K562 (cell line): ENCODE results near the gene ZNF267. TPM values are rescaled to one million over a fixed set of nuclear protein-coding genes. Genes with fewer than 3 reads are reported as not detected.

Source experiments
- AFF1 ChIP-seq, 2 experiments: fragments of 450-650 bp; IDR thresholded peaks; 2 replicates each; pipeline ENCODE4 v1.6.1; 2018; ENCODE audit warnings: mild to moderate bottlenecking in 2 of 2, low read depth in 1 of 2; ENCODE audit not compliant: partially characterized antibody in 2 of 2
- BCL6 ChIP-seq: fragments of 250-450 bp; sonication (Bioruptor Pico); IDR thresholded peaks from 2 replicates; pipeline ENCODE4 v1.4.0; 2020
- C11orf30 ChIP-seq: fragments of 450-650 bp; IDR thresholded peaks from 2 replicates; pipeline ENCODE4 v1.6.1; 2016; ENCODE audit warnings: low read depth, mild to moderate bottlenecking
- DDX20 ChIP-seq: fragments of 450-650 bp; IDR thresholded peaks from 2 replicates; pipeline ENCODE4 v1.6.1; 2016; ENCODE audit warnings: missing genetic modification characterization, low read depth, mild to moderate bottlenecking, missing compliant biosample characterization, moderate library complexity
- DEAF1 ChIP-seq: fragments of 450-650 bp; formaldehyde crosslinking; IDR thresholded peaks from 2 replicates; pipeline ENCODE4 v1.4.0; 2020; ENCODE audit warnings: mild to moderate bottlenecking, moderate library complexity
- FOXM1 ChIP-seq, 2 experiments: fragments of 450-650 bp in 1 of 2; sonication (generic) in 1 of 2; formaldehyde crosslinking in 1 of 2; IDR thresholded peaks; 2 replicates each; pipeline versions ENCODE4 v1.6.1 to v1.9.0; 2017 to 2022; ENCODE audit warnings: low read depth in 2 of 2, mild to moderate bottlenecking in 2 of 2, missing genetic modification reagents in 1 of 2, moderate library complexity in 1 of 2
- GATAD2A ChIP-seq: fragments of 450-650 bp; IDR thresholded peaks from 2 replicates; pipeline ENCODE4 v1.6.1; 2017
- GTF2E2 ChIP-seq: fragments of 200-800 bp; sonication (Bioruptor generic); IDR thresholded peaks from 2 replicates; pipeline ENCODE4 v1.6.1; 2016; ENCODE audit warnings: missing genetic modification characterization, missing compliant biosample characterization
- MEIS2 ChIP-seq: fragments of 450-650 bp; IDR thresholded peaks from 2 replicates; pipeline ENCODE4 v1.6.1; 2014; ENCODE audit warnings: mild to moderate bottlenecking; ENCODE audit not compliant: partially characterized antibody
- NBN ChIP-seq: fragments of 450-650 bp; IDR thresholded peaks from 2 replicates; pipeline ENCODE4 v1.6.1; 2016; ENCODE audit warnings: low read depth, mild to moderate bottlenecking
- RFX1 ChIP-seq: fragments of 450-650 bp; IDR thresholded peaks from 2 replicates; pipeline ENCODE4 v1.6.1; 2016; ENCODE audit warnings: mild to moderate bottlenecking, moderate library complexity
- SNRNP70 ChIP-seq: fragments of 200-400 bp; formaldehyde crosslinking; optimal IDR thresholded peaks from 2 replicates; pipeline ENCODE3; 2017; ENCODE audit warnings: low read depth, low read length
- SPI1 ChIP-seq: IDR thresholded peaks from 2 replicates; pipeline ENCODE4 v1.6.1; 2011; ENCODE audit warnings: low read depth, low read length, control low read depth, borderline replicate concordance
- TCF15 ChIP-seq: fragments of 250-450 bp; sonication (Bioruptor Pico); IDR thresholded peaks from 2 replicates; pipeline ENCODE4 v1.8.0; 2022; ENCODE audit warnings: moderate library complexity, mild to moderate bottlenecking, inconsistent platforms
- TCF7 ChIP-seq: sonication (generic); IDR thresholded peaks from 2 replicates; pipeline ENCODE4 v1.6.1; 2016; ENCODE audit warnings: antibody characterized with exemption, borderline replicate concordance
- U2AF1 ChIP-seq: fragments of 200-400 bp; formaldehyde crosslinking; optimal IDR thresholded peaks from 2 replicates; pipeline ENCODE3; 2017; ENCODE audit warnings: mild to moderate bottlenecking, low read depth, low read length, moderate library complexity
- ZBTB8A ChIP-seq: fragments of 450-650 bp; IDR thresholded peaks from 2 replicates; pipeline ENCODE4 v1.6.1; 2018; ENCODE audit warnings: mild to moderate bottlenecking, moderate library complexity; ENCODE audit not compliant: partially characterized antibody
- ZFP36 ChIP-seq: fragments of 150-350 bp; IDR thresholded peaks from 2 replicates; pipeline ENCODE4 v1.6.1; 2018; ENCODE audit warnings: low read length, low read depth; ENCODE audit not compliant: partially characterized antibody
- ZNF232 ChIP-seq: sonication (generic); formaldehyde crosslinking; IDR thresholded peaks from 2 replicates; pipeline ENCODE4 v1.8.0; 2022; ENCODE audit warnings: mild to moderate bottlenecking, missing genetic modification reagents
- ZNF253 ChIP-seq: fragments of 250-450 bp; sonication (Bioruptor Pico); conservative IDR thresholded peaks from 2 replicates; pipeline ENCODE4 v1.6.1; 2021; ENCODE audit warnings: mild to moderate bottlenecking
- ZNF395 ChIP-seq: fragments of 200-800 bp; sonication (Bioruptor generic); IDR thresholded peaks from 2 replicates; pipeline ENCODE4 v1.6.1; 2017; ENCODE audit warnings: missing genetic modification characterization, missing compliant biosample characterization
- polyA plus RNA-seq, 8 experiments: library from polyadenylated mRNA; depleted of rRNA in 4 of 8; stranded (reverse) in 5 of 8; unstranded in 3 of 8; fragments of >200 nt; fragmentation: Nextera tagmentation in 2 of 8; fragmentation: Illumina TruSeq in 1 of 8; extraction: Ambion mirVana in 2 of 8; extraction: Trizol in 1 of 8; gene quantifications; 2 replicates each; pipeline versions ENCODE4 v1.2.1 to v1.2.3, GENCODE V29; 2011 to 2014; ENCODE audit warnings: inconsistent platforms in 1 of 8, missing spikeins in 1 of 8
- total RNA-seq, 7 experiments: library from RNA; depleted of rRNA in 6 of 7; stranded (reverse); fragments of >200 nt in 6 of 7; fragmentation: Illumina TruSeq in 2 of 7; extraction: Trizol in 2 of 7; gene quantifications; 2 replicates each; pipeline versions ENCODE4 v1.2.1 to v1.2.3, GENCODE V29; 2011 to 2021; ENCODE audit warnings: low replicate concordance in 1 of 7

Gene ZNF267
- total and polyA plus RNA-seq, 9 of the 15 experiments (the other 6 are each of a cell fraction or from before 2014, with no cell fraction given) = 14.6 to 38.8 (median 21.5) TPM

- TF ChIP-seq SNRNP70 (no peak), C11orf30 (peak; percentile 71), TCF7 (no peak), NBN (0 out of 2 replicates have a peak, but pooled peaks have one; percentile 48), GTF2E2 (tag) (no peak), ZNF232 (no peak), RFX1 (peak; percentile 52; the same call in 1 of the 2 replicates), U2AF1 (no peak), SPI1 (no peak), ZNF253 (CRISPR knock-in tag) (no peak), ZFP36 (peak; percentile 64), ZBTB8A (no peak), MEIS2 (peak; percentile 78), AFF1 (IDR thresholded peaks at IDR 0.05; ENCODE audit: low read depth in 1 of 2, partially characterized antibody in 2 of 2) (peak in 1 of 2 experiments; percentile 52), GATAD2A (no peak), FOXM1 (IDR thresholded peaks at IDR 0.05; ENCODE audit: low read depth) (0 out of 2 replicates have a peak, but pooled peaks have one; percentile 28), FOXM1 (CRISPR knock-in tag; IDR thresholded peaks at IDR 0.05; ENCODE audit: low read depth) (no peak), DDX20 (0 out of 2 replicates have a peak, but pooled peaks have one; percentile 8), BCL6 (CRISPR knock-in tag) (no peak), ZNF395 (CRISPR knock-in tag) (peak; percentile 80; the same call in 1 of the 2 replicates), TCF15 (CRISPR knock-in tag) (no peak), DEAF1 (CRISPR knock-in tag) (no peak)
These were observed 6.8 kb downstream of the ZNF267 start (continued) for GRCh38 chr16:31880322-31880979.
